Measurements from ENCODE around the gene TBX1. TPM values are rescaled to one million over a fixed set of nuclear protein-coding genes. Genes with fewer than 3 reads are reported as not detected.

Gene TBX1
- total RNA-seq, 3 donors from 2014 or later (not counting 1 experiment from before 2014, with no cell fraction given): 2.0 to 4.6 (median 3.2) TPM

DNA sequence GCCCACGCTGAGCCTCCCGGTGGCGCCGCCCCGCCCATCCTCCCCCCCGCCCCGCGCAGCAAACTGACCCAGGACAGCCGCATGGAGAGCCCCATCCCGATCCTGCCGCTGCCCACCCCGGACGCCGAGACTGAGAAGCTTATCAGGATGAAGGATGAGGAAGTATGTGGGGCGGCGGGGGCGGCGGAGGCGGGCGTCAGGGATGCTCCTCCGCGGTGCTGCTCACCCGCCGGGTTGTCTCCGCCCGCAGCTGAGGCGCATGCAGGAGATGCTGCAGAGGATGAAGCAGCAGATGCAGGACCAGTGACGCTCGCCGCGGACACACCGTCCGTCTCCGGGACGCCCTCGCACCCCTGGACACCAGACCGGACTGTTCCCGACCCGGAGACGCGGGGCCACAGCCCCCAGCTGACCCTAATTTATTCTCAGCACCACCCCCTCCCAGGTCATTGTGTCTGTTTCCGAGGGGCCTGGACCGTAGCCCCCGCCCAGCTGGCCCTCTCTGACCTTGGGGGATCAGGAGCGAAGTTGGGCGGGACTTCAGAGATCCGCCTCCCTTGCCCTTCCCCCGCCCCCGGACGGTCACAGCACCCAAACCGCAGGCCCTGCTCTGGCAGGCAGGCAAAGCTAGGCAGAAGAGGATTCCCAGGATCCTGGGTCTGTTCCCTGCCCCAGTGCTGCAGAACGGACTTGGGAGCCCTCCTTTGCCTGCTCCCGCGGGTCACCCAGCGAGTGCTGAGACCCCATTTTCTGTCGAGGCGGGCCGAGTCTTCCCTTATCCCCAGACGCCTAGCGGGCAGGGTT lies 38.2 kb upstream of the TBX1 start:
- TF ChIP-seq, protein P1, sequence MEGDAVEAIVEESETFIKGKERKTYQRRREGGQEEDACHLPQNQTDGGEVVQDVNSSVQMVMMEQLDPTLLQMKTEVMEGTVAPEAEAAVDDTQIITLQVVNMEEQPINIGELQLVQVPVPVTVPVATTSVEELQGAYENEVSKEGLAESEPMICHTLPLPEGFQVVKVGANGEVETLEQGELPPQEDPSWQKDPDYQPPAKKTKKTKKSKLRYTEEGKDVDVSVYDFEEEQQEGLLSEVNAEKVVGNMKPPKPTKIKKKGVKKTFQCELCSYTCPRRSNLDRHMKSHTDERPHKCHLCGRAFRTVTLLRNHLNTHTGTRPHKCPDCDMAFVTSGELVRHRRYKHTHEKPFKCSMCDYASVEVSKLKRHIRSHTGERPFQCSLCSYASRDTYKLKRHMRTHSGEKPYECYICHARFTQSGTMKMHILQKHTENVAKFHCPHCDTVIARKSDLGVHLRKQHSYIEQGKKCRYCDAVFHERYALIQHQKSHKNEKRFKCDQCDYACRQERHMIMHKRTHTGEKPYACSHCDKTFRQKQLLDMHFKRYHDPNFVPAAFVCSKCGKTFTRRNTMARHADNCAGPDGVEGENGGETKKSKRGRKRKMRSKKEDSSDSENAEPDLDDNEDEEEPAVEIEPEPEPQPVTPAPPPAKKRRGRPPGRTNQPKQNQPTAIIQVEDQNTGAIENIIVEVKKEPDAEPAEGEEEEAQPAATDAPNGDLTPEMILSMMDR (IDR thresholded peaks at IDR 0.05): no peak
- H3K9me3 Mint-ChIP-seq: no peaks in the 10 kb centered on the region
- no peak overlapping the region for H3K27ac ChIP-seq (ENCODE audit: low read length)
- H3K4me3 Mint-ChIP-seq: no peak overlapping the region
- ATAC-seq: no peak
- no peaks in the 10 kb centered on the region for H3K36me3 ChIP-seq (ENCODE audit: control insufficient read depth, insufficient read depth, low read length)
- H3K4me1 Mint-ChIP-seq: peaks cover 0 to 23% of the 10 kb centered on the region in 2 donors
- peaks cover 24% of the 10 kb centered on the region for H3K27me3 ChIP-seq (ENCODE audit: control insufficient read depth, insufficient read depth, low read length)
- intact Hi-C loops (cut with micrococcal nuclease): no loop called here
- no peaks in the 10 kb centered on the region for H3K9me3 ChIP-seq (ENCODE audit: control insufficient read depth, insufficient read depth, low read length)
- peaks cover 29 to 44% of the 10 kb centered on the region in 2 donors for H3K27me3 Mint-ChIP-seq (ENCODE audit: low read depth in 2 of 2)
- no peaks in the 10 kb centered on the region for H3K36me3 Mint-ChIP-seq
- no peak overlapping the region for H3K4me3 ChIP-seq (ENCODE audit: low read length)
- peaks cover 25% of the 10 kb centered on the region for H3K4me1 ChIP-seq (ENCODE audit: control insufficient read depth, insufficient read depth, low read length)
- no peak for DNase-seq
- no peak overlapping the region for H3K27ac Mint-ChIP-seq
- 87% methylated on average over 60 of the region's 60 CpGs for WGBS (ENCODE audit: insufficient coverage)

DNA sequence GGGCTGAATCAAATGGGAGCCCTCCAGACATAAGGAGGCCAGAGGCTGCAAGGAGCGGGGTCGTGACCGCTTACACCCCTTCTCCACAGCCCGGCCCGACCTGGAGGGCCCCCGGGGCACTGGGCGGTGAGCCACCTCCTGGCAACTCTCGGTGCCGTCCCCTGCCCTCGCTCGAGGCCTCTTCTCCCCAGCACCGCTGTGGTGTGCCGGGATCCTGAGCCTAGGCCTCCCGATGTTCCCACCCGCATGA lies 37.7 kb upstream of the TBX1 start:
- H3K4me3 Mint-ChIP-seq: peak overlapping the region; percentile 40

DNA sequence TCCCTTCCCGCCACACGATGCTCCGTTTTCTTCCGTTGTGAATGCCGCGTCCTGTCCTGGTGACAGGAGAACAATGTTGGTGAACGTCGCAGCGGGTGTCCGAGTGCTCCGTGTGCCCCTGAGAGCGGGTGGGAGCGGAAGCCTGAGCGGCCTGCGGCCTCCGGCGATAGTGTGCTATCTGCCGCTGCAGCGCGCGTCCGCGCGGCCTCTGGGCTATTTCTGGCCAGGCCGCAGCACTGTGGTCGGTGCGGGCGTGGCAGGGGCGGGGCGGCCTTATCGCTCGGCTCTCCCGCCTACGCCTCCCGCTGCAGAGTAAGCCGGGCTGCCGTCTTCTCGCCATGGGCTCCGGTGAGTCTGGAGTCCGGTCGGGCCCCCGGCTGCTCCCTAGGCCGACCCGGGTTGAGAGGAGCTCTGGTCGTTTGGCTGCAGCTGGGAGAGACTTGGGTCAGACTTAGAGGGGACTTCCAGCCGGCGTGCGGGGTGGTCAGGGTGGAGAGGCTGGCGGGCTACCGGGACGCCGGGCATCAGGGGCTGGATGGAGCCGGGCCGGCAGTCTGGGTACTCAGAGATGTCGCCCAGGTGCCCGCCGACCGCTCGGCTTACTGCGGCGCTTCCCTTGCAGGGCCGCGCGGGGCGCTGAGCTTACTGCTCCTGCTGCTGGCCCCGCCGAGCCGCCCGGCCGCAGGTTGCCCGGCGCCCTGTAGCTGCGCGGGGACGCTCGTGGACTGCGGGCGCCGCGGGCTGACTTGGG lies 37.2 kb upstream of the TBX1 start, which contains the start of gene GP1BB:
GP1BB (plus strand) TSS at position 308 of the 751 bp plus-strand sequence; CDS start at position 339, 31 bp downstream.
- 2% methylated on average over 80 of the region's 80 CpGs for WGBS (ENCODE audit: insufficient coverage)
- no peaks in the 10 kb centered on the region for H3K9me3 Mint-ChIP-seq
- DNase-seq: peak in 1 of 2 donors; percentile 56

More for the DNA sequence above, 37.7 kb upstream of the TBX1 start:
- intact Hi-C loops (cut with micrococcal nuclease): no loop called here
- no peak for ATAC-seq
- H3K27ac ChIP-seq (ENCODE audit: low read length): no peak overlapping the region
- H3K27me3 Mint-ChIP-seq (ENCODE audit: low read depth in 2 of 2): peaks cover 29 to 40% of the 10 kb centered on the region in 2 donors
- peaks cover 22% of the 10 kb centered on the region for H3K27me3 ChIP-seq (ENCODE audit: control insufficient read depth, insufficient read depth, low read length)
- H3K9me3 Mint-ChIP-seq: no peaks in the 10 kb centered on the region
- H3K36me3 ChIP-seq (ENCODE audit: control insufficient read depth, insufficient read depth, low read length): no peaks in the 10 kb centered on the region
- H3K9me3 ChIP-seq (ENCODE audit: control insufficient read depth, insufficient read depth, low read length): no peaks in the 10 kb centered on the region
- H3K4me1 ChIP-seq (ENCODE audit: control insufficient read depth, insufficient read depth, low read length): peaks cover 20% of the 10 kb centered on the region
- no peaks in the 10 kb centered on the region for H3K36me3 Mint-ChIP-seq
- DNase-seq: no peak
- peaks cover 0 to 23% of the 10 kb centered on the region in 2 donors for H3K4me1 Mint-ChIP-seq
- TF ChIP-seq, protein P1 (IDR thresholded peaks at IDR 0.05): no peak
- WGBS (ENCODE audit: insufficient coverage): 31% methylated on average over 15 of the region's 15 CpGs
- no peak overlapping the region for H3K4me3 ChIP-seq (ENCODE audit: low read length)
- no peak overlapping the region for H3K27ac Mint-ChIP-seq

More for the DNA sequence above, 37.2 kb upstream of the TBX1 start, which contains the start of gene GP1BB:
- Mint-ChIP-seq H3K4me3 (peak within 1 kb of the TSS; percentile 62), H3K4me1 (peaks cover 0 to 23% of the 10 kb centered on the region in 2 donors), H3K27me3 (ENCODE audit: low read depth in 2 of 2) (peaks cover 29 to 40% of the 10 kb centered on the region in 2 donors), H3K36me3 (no peaks in the 10 kb centered on the region), H3K27ac (no peak within 1 kb of the TSS)
- intact Hi-C loops (cut with micrococcal nuclease): no loop called here
- TF ChIP-seq, protein P1 (IDR thresholded peaks at IDR 0.05): peak; percentile 15
- no peak within 1 kb of the TSS for H3K27ac ChIP-seq (ENCODE audit: low read length)
- no peaks in the 10 kb centered on the region for H3K9me3 ChIP-seq (ENCODE audit: control insufficient read depth, insufficient read depth, low read length)
- ATAC-seq: peak; percentile 64 to 78 (median 72)
- no peaks in the 10 kb centered on the region for H3K36me3 ChIP-seq (ENCODE audit: control insufficient read depth, insufficient read depth, low read length)
- peaks cover 22% of the 10 kb centered on the region for H3K27me3 ChIP-seq (ENCODE audit: control insufficient read depth, insufficient read depth, low read length)
- peaks cover 19% of the 10 kb centered on the region for H3K4me1 ChIP-seq (ENCODE audit: control insufficient read depth, insufficient read depth, low read length)
- no peak within 1 kb of the TSS for H3K4me3 ChIP-seq (ENCODE audit: low read length)
